GM10266 (cell line): ENCODE results near the gene HTR2A.

Source experiments
- DNase-seq: peaks from one replicate; pipeline ENCODE4 v3.0.0; 2012; ENCODE audit errors: extremely low spot score
- TF ChIP-seq, protein P1 (sequence below): IDR thresholded peaks from 2 replicates; pipeline ENCODE4 v1.5.1; 2012; ENCODE audit warnings: mild to moderate bottlenecking, low read depth; ENCODE audit not compliant: control insufficient read depth, insufficient read depth; ENCODE audit errors: missing control alignments

Gene HTR2A

GRCh38 chr13:46896341-46897137 lies at the start of gene HTR2A:
HTR2A (minus strand) TSS chr13:46897053; CDS start chr13:46895906, 1,147 bp downstream.
- DNase-seq, result no peak
- TF ChIP-seq, protein P1, sequence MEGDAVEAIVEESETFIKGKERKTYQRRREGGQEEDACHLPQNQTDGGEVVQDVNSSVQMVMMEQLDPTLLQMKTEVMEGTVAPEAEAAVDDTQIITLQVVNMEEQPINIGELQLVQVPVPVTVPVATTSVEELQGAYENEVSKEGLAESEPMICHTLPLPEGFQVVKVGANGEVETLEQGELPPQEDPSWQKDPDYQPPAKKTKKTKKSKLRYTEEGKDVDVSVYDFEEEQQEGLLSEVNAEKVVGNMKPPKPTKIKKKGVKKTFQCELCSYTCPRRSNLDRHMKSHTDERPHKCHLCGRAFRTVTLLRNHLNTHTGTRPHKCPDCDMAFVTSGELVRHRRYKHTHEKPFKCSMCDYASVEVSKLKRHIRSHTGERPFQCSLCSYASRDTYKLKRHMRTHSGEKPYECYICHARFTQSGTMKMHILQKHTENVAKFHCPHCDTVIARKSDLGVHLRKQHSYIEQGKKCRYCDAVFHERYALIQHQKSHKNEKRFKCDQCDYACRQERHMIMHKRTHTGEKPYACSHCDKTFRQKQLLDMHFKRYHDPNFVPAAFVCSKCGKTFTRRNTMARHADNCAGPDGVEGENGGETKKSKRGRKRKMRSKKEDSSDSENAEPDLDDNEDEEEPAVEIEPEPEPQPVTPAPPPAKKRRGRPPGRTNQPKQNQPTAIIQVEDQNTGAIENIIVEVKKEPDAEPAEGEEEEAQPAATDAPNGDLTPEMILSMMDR, result no peak

DNA sequence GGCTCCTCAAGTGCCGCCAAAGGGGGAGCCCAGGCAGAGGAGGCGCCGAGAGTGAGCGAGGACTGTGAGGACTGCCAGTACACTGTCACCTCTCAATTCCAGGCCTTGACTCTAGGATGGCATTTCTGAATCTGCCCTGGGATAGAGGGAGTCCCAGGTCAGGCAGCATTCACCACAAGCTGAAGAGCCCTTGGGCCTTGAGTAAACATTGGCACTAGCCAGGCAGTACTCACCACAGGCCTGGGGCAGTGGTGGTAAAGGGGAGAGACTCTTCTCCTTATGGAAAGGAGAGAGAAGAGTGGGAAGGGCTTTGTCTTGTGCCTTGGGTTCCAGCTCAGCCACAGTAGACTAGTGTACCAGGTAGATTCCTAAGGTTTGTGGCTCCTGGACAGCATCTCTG lies 39.7 kb upstream of the HTR2A start:
- DNase-seq, result no peak
- TF ChIP-seq, protein P1, result no peak

DNA sequence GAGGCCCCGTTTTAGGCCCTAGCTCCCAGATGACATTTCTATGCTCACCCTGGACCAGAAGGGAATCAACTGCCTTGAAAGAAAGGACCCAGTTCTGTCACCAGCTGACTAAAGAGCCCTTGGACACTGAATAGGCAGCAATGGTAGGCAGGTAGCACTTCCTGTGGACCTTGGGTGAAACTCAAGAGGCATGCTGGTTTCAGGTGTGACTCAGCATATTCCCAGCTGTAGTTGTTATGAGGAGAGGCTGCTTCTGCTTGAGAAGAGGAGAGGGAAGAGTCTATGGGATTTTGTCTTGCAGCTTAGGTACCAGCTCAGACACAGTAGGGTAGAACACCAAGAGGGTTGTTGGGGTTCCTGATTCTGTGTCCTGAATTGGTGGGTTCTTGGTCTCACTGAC lies 37.9 kb upstream of the HTR2A start:
- TF ChIP-seq, protein P1, result no peak
- no peak for DNase-seq

GRCh38 chr13:46926916-46927590 lies 30.2 kb upstream of the HTR2A start:
- TF ChIP-seq, protein P1, result no peak
- DNase-seq, result no peak

- DNase-seq, result no peak
- TF ChIP-seq, protein P1, result no peak
Observed at GRCh38 chr13:46925486-46925885, 28.6 kb upstream of the HTR2A start.

GRCh38 chr13:46914341-46914740 lies 17.5 kb upstream of the HTR2A start:
- DNase-seq, result no peak
- TF ChIP-seq, protein P1, result no peak

DNA sequence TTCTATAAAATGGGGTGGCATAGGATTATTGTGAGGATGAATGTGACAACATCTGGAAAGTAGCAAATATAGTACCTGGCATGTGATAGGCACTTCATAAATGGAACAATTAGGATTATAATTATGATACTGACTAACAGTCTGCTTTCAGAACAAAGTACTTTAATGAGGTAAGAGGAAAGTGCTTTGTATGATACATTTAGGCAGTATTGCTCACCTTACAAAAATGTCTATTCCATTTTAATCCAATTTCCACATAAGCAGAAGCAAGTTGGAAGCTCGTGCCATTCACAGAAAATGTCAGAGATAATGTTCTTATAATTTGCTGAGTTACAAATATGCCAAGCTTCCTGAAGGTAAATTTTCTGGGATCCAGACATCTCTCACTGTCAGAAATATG lies 16.9 kb upstream of the HTR2A start:
- TF ChIP-seq, protein P1, result no peak
- no peak for DNase-seq
